ENCODE results near the gene MAPKAP1.

- TF ChIP-seq RAD21 (IDR thresholded peaks at IDR 0.05; ENCODE audit: low read depth) (no peak), EP300 (IDR thresholded peaks at IDR 0.05; ENCODE audit: borderline replicate concordance) (no peak), REST (IDR thresholded peaks at IDR 0.05; ENCODE audit: low read depth) (no peak), NFIC (IDR thresholded peaks at IDR 0.05) (no peak), CEBPB (IDR thresholded peaks at IDR 0.05) (no peak), ZBTB7A (IDR thresholded peaks at IDR 0.05; ENCODE audit: low read depth) (no peak), FOXM1 (IDR thresholded peaks at IDR 0.05; ENCODE audit: borderline replicate concordance, low read depth) (no peak), YY1 (IDR thresholded peaks at IDR 0.05; ENCODE audit: low read depth) (no peak), MAX (IDR thresholded peaks at IDR 0.05) (no peak), TAF1 (IDR thresholded peaks at IDR 0.05; ENCODE audit: low read depth) (no peak), TEAD4 (IDR thresholded peaks at IDR 0.05) (no peak)
These were observed 19.6 kb upstream of the MAPKAP1 start for GRCh38 chr9:125726456-125727132.
